ENCODE results near the gene CHTOP.

Gene CHTOP

DNA sequence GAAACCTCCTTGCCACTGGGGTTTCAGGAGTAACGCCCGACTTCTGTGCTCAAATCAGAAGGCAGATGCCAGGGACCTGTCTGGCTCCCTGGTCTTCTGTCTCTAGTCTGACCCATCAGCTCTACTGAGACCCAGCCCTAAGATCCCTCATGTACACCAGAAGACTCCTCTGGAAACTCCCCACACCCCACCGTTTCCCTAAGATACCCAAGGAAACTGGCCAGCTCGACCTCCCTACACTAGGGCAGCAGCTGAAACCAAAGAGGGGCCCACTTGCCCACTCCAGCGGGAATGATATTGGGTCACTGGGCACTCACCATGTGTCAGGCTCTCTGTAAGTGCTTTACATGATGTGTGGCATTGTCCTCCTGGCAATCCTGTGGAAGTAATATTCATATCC lies 20.5 kb upstream of the CHTOP start:
- no peak for DNase-seq

- DNase-seq: no peak
These were observed 19.5 kb upstream of the CHTOP start for GRCh38 chr1:153614189-153614900.

- no peak for DNase-seq
These were observed 19.0 kb upstream of the CHTOP start for GRCh38 chr1:153614906-153615305.

DNA sequence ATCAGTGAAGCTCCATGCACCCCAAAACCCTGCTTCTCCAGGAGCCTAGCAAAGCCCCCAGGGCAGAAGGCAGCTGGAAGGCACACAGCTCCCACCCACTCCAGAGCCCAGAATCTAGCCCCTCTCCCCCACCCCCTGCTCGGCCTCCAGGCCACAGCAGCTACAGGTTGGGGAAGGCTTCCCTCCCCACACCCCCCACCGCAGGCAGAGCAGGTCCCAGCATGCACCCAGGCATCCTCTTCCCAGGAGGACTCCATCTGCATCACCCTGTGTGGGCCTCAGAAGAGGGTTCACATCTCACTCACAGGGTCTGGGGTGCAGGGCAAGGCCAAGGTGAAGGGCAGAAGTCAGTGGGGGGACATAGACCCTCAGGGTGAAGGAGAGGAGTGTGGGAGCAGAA lies 18.5 kb upstream of the CHTOP start:
- no peak for DNase-seq

DNA sequence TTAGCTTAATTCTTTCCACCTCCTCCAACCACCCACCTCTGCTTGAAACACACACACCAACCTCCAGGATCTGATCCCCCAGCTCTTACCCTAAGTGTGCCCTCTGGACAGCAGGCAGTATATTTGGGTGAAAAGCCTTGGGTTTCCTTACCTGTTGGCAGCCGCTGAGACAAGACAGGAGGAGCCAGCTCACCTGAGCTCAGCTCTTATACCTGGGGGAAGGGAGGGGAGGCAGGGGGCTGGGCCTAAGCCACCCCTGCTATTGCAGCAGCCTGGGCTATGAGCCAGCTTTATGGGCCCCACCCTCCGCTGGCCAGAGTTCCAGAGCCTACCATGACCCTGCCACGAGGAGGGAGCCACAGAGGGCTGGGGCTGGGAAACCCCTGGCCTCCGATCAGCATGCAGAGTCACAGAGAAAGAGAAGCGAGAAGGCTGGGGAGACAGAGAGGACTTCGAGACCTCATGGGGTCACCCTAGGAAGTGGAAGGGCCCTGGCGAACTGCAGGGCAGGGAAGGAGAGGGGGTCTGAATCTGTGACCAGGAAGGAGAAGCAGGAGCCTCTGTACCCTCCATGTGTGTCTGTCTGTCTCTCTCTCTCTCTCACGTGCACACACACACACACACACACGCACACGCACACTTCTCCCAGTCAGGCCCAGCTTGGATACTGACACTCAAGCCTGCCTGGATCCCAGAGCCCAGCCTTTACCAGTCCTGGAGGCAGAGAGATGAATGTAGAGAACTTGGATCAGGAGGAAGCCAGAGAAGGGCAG lies 17.5 kb upstream of the CHTOP start, which contains the start of gene S100A14:
Gene S100A14 (minus strand): TSS at position 182 of the 773 bp plus-strand sequence. CDS start 467 bp downstream, outside the sequence.
- no peak for DNase-seq

- DNase-seq: no peak
These were observed 17.0 kb upstream of the CHTOP start for GRCh38 chr1:153616917-153617311.

DNA sequence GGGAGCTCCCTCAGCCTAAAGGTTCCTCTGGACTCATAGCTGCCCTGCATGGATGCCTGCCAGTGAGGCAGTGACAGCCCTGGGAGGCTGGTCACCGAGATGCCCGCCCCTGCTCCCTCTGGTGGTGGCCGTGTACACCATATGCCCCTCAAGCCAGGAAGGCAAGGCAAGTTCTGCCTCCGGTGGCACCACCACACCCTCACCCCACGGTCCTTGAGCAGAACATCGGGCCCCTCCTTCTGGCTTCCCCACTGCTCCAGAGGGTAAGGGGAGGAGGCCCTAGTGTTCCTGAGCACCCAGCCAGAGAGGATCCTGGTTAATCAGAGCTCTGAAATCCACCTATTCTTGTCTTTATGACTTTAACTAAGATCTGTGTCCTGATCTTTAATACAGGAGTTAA lies 16.2 kb upstream of the CHTOP start:
- peak; percentile 66 to 67 for DNase-seq

- no peak for DNase-seq
These were observed 14.7 kb upstream of the CHTOP start for GRCh38 chr1:153619171-153619570.

GRCh38 chr1:153623101-153623500 lies 10.8 kb upstream of the CHTOP start:
- DNase-seq: no peak

- no peak for DNase-seq
These were observed 8.8 kb upstream of the CHTOP start for GRCh38 chr1:153624965-153625611.

GRCh38 chr1:153626477-153626903 lies 7.4 kb upstream of the CHTOP start:
- DNase-seq: no peak

- no peak for DNase-seq
These were observed 6.8 kb upstream of the CHTOP start, which contains the start of gene S100A13 for GRCh38 chr1:153626904-153627714. TSS of gene S100A13 (minus strand) at chr1:153627505. CDS start at chr1:153626472, 1,033 bp downstream.

GRCh38 chr1:153627715-153628626 lies 5.9 kb upstream of the CHTOP start, which contains the start of gene S100A1:
TSS of gene S100A1 (plus strand) at chr1:153628434. CDS start at chr1:153630522, 2,088 bp downstream.
- no peak for DNase-seq

DNA sequence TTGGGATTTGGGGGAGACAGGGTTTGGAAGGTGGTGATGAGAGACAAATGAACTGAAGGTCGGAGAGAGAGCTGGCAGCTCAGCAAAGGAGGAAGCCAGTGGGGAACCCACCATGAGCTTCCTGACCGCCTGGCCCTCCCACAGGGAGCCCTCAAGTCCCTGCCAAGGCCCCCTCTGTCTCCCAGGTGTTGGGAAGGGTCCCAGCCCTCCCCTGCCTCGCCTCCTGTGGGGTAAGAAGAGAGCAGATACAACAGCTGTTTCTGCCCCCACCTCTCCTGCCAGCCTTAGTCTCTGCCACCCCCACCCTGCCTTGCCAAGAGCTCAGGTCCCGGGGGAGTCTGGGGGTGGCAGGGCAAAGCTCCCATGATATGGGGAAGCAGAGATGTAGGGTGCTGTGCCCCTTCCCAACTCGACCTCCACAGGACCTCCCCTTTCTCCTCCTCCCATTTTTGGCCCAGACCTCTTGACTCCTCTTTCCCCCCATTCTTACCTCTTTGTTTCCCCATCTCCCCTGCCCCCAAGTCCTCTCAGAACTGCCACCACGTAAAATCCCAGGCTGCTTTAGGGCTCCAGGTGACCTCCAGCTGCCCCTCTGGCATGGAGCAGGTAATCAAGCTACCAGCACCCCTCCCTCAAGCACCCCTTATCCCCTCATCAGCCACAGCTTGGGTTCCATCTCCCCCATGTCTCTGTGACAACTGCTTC lies 5.1 kb upstream of the CHTOP start:
- DNase-seq: no peak

DNA sequence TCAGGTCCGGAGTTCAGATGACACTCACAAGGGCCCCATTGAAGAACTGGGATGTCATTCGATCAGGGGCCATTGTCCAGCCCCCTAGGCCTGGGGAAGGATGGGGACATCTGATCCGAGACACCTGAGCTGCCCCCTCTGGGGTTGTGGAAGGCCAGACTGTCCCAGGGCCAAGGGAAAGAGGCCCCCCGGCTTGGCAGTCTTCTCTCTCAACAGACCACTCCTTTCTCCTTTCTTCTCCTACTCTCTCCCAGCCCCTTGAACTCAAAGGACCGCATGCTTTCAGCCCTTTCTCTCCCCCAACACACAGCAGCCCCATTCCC lies 4.6 kb upstream of the CHTOP start:
- no peak for DNase-seq

- no peak for DNase-seq
These were observed 3.9 kb upstream of the CHTOP start for GRCh38 chr1:153629971-153630370.

DNA sequence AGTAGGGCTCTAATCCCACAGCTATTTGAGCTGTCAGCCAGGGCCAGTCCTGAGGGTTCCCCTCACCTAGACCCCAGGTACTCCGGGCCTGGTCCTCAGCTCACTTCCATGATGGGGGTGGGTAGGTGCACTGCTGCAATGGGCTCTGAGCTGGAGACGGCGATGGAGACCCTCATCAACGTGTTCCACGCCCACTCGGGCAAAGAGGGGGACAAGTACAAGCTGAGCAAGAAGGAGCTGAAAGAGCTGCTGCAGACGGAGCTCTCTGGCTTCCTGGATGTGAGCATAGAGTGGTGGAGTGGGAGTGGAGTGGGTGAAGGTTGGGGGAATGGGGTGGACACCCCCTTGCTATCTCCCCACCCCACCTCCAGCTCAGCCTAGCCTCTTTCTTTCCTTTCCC lies 3.5 kb upstream of the CHTOP start:
- DNase-seq: no peak

- no peak for DNase-seq
These were observed 2.5 kb upstream of the CHTOP start for GRCh38 chr1:153631047-153632022.

- no peak for DNase-seq
These were observed 609 bp upstream of the CHTOP start for GRCh38 chr1:153633161-153633753.

Data from CD4-positive, alpha-beta T cell treated with Interferon alpha-2 for 1 hour (primary cell).